Cardiac muscle cell (in vitro differentiated cells and primary cell): ENCODE measurements around the gene PCGF3. TPM values are rescaled to one million over a fixed set of nuclear protein-coding genes. Genes with fewer than 3 reads are reported as not detected.
A peak's percentile ranks its signal among the peaks of the same experiment; 100 is the strongest.

ENCODE experiments used
- DNase-seq, 2 donors: peaks; one replicate each; pipeline versions ENCODE4 v3.0.0 to v3.0.0-alpha.2; 2010 to 2017; ENCODE audit warnings: low read depth in 1 of 2, low spot score in 1 of 2
- H3K27ac ChIP-seq: fragments of 200-600 bp; sonication (generic); 2 replicates; pipeline ENCODE4 v1.5.1; 2016
- H3K27me3 ChIP-seq: fragments of 200-600 bp; sonication (generic); 2 replicates; pipeline ENCODE4 v1.6.0; 2016; ENCODE audit warnings: control low read depth
- H3K36me3 ChIP-seq: fragments of 200-600 bp; sonication (generic); 2 replicates; pipeline ENCODE4 v1.5.1; 2016; ENCODE audit warnings: control low read depth
- H3K4me1 ChIP-seq: fragments of 200-600 bp; sonication (generic); 2 replicates; pipeline ENCODE4 v1.8.1; 2017; ENCODE audit warnings: low read depth, mild to moderate bottlenecking, mixed run types
- H3K4me3 ChIP-seq: fragments of 200-600 bp; sonication (generic); 2 replicates; pipeline ENCODE4 v1.5.1; 2016; ENCODE audit warnings: mild to moderate bottlenecking
- H3K9me3 ChIP-seq: fragments of 200-600 bp; sonication (generic); 2 replicates; pipeline ENCODE4 v1.5.1; 2017; ENCODE audit warnings: low read depth, mild to moderate bottlenecking, control low read depth
- CTCF ChIP-seq: IDR thresholded peaks from 2 replicates; pipeline ENCODE4 v1.5.1; 2012; ENCODE audit warnings: low read depth, mild to moderate bottlenecking, low read length
- polyA plus RNA-seq: library from polyadenylated mRNA; unstranded; fragments of >200 nt; fragmentation: Nextera tagmentation; extraction: Ambion mirVana; gene quantifications from 2 replicates; pipeline ENCODE4 v1.2.1, GENCODE V29; 2016
- total RNA-seq: library from RNA; depleted of rRNA; stranded (reverse); fragments of >200 nt; gene quantifications from 2 replicates; pipeline ENCODE4 v1.2.3, GENCODE V29; 2016

PCGF3 gene
- total and polyA plus RNA-seq, 2 experiments from 2014 or later, result 32.8 to 118 TPM

GRCh38 chr4:791252-791897 is 85.7 kb downstream of the PCGF3 start:
- Histone ChIP-seq H3K9me3 (no peaks in the 10 kb centered on the region), H3K27me3 (peaks cover 91% of the 10 kb centered on the region), H3K4me3 (no peak overlapping the region), H3K27ac (no peak overlapping the region), H3K4me1 (no peaks in the 10 kb centered on the region), H3K36me3 (no peaks in the 10 kb centered on the region)
- DNase-seq, result no peak
- TF ChIP-seq CTCF, result no peak

- no peaks in the 10 kb centered on the region for H3K36me3 ChIP-seq
- peak; percentile 18 for TF ChIP-seq CTCF
- no peaks in the 10 kb centered on the region for H3K9me3 ChIP-seq
- DNase-seq, result peak in 1 of 2 donors; percentile 53
- H3K4me1 ChIP-seq, result no peaks in the 10 kb centered on the region
- H3K4me3 ChIP-seq, result no peak overlapping the region
- peaks cover 91% of the 10 kb centered on the region for H3K27me3 ChIP-seq
- no peak overlapping the region for H3K27ac ChIP-seq
These were observed 86.4 kb downstream of the PCGF3 start for GRCh38 chr4:791898-792625.

- Histone ChIP-seq H3K36me3 (no peaks in the 10 kb centered on the region), H3K9me3 (no peaks in the 10 kb centered on the region), H3K27me3 (peaks cover 91% of the 10 kb centered on the region), H3K4me3 (no peak overlapping the region), H3K4me1 (no peaks in the 10 kb centered on the region), H3K27ac (no peak overlapping the region)
- no peak for TF ChIP-seq CTCF
- no peak for DNase-seq
These were observed 87.0 kb downstream of the PCGF3 start for GRCh38 chr4:792626-793092.

GRCh38 chr4:793093-793861 is 87.6 kb downstream of the PCGF3 start:
- Histone ChIP-seq H3K36me3 (no peaks in the 10 kb centered on the region), H3K9me3 (no peaks in the 10 kb centered on the region), H3K4me1 (no peaks in the 10 kb centered on the region), H3K4me3 (no peak overlapping the region), H3K27me3 (peaks cover 84% of the 10 kb centered on the region), H3K27ac (no peak overlapping the region)
- no peak for TF ChIP-seq CTCF
- DNase-seq, result no peak

- Histone ChIP-seq H3K4me3 (no peak overlapping the region), H3K9me3 (no peaks in the 10 kb centered on the region), H3K4me1 (no peaks in the 10 kb centered on the region), H3K36me3 (no peaks in the 10 kb centered on the region), H3K27ac (no peak overlapping the region), H3K27me3 (peaks cover 78% of the 10 kb centered on the region)
- TF ChIP-seq CTCF, result no peak
- no peak for DNase-seq
These were observed 88.4 kb downstream of the PCGF3 start for GRCh38 chr4:793941-794621.
